Hepatic stellate cell (primary cell): Measurements from ENCODE around the gene GSK3A.

ENCODE experiments used
- DNase-seq: peaks from one replicate; pipeline ENCODE4 v3.0.0; 2011; ENCODE audit warnings: low spot score

Gene GSK3A

DNA sequence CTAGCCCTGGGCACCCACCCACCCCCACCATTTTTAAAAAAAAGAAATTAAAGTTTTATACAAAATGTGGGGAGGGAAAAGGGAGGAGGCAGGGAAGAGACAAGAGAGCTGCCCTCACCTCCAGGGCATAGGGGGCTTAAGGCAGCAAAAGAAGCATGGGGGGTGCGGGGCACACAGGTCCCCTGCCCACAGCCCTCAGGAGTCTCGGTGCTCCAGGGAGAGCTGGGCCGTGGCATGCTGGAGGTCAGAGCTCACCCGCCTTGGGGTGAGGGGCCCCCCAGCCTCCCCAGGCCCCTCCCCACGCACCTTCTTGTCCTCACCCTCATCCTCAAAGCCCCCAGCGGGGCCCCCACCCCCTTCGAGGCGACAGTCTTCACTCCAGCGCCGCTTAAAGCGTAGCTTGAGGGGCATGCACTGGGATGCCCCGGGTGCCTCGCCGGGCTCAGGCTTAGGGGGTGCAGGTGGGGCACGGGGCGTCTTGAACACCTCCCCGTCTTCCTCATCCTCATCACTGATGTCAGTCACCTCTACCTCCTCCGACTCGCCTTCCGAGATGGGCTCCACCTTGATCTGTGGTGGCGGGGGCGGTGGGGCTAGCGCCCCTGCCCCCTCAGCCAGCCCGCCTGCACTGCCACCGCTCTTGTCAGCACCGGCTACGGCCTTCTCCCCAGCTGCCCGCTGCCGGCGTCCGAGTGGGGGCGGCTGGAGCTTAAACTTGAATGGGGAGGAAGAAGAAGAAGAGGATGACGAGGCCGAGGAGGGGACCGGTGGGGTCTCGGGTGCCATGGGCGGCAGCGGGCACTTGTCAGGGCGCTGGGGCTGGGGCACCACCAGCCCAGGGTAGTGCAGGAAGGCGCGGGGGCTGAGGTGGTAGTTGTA lies 6.1 kb upstream of the GSK3A start:
- no peak for DNase-seq

DNA sequence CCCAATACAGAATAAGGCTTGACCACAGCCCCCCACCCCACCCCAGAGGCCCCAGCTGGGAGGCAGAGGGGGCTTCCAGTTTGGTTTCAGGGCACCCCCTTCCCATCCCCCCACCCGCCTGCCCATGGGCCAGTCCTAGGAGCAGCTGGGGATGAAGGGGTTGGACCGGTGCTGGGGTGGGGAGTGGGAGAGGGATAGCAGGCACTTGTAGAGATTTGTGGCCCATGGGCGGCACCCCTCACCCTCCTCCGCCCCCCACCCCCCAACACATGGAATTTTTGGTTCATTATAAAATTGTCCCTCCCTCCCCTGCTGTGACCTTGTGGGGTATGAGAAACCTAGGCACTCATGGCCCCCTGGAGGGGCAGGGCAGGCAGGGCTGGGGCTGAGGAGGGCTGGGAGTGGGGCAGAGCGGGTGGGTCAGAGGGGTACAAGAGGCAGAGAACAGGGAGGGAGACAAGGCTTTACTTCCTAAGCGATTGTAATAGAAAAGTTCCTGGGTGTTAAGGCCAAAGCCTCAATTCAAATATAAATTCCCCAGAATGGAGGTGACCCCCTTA lies 5.3 kb upstream of the GSK3A start:
- DNase-seq = no peak

- no peak for DNase-seq
Measured at GRCh38 chr19:42246922-42247639, 4.7 kb upstream of the GSK3A start.

- peak; percentile 94 for DNase-seq
Measured at GRCh38 chr19:42246143-42246921, 3.9 kb upstream of the GSK3A start.

DNA sequence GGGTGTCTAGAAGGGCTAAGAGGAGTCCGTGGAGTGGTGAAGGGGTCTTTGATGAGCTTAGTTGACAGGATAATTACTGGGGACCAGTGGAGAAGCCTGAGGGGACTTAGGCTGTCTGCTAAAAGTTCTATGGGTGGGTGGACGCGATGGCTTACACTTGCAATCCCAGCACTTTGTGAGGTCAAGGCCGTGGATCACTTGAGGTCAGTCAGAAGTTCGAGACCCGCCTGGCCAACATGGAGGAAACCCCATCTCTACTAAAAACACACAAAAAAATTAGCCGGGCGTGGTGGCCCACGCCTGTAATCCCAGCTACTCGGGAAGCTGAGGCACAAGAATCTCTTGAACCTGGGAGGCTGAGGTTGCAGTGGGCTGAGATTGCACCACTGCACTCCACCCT lies 2.8 kb upstream of the GSK3A start:
- no peak for DNase-seq

- peak; percentile 87 for DNase-seq
Measured at GRCh38 chr19:42244347-42245220, 2.2 kb upstream of the GSK3A start.

DNA sequence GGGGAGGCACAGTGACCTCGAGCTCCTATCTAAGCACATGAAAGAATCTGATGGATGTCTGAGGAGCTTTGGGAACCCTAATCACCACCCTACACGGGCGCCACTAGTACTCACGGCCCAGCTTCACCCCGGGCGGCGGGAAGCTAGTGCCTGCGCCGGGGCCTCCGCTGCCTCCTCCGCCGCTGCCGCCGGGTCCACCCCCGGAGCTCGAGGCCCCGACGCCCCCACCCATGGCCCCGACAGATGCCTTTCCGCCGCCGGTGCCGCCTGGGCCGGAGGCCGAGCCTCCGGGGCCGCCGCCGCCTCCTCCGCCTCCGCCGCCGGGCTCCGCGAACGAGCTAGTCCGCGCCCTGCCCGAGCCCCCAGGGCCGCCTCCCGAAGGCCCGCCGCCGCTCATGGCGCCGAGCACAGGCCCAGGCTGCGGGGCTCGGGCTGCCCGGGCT lies 312 bp downstream of the GSK3A start:
- DNase-seq = no peak

DNA sequence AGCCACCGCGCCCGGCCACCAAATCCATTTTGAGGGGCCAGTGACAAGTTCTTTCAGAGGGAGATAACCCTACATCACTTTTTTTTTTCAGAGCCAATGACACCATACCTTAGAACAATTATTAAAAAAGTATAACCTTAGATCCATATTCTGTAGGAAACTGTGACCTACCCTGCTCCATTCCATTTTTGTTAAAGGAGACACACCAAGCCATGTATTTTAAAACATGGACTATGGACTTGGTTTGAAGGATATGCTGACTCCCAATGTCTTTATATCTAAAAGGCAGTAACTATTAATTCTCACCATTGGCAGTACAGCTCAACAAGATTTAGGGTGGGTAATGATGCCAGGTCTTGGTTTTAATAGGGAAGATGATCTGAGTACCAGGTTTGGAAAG lies 1.1 kb downstream of the GSK3A start:
- DNase-seq = no peak

DNA sequence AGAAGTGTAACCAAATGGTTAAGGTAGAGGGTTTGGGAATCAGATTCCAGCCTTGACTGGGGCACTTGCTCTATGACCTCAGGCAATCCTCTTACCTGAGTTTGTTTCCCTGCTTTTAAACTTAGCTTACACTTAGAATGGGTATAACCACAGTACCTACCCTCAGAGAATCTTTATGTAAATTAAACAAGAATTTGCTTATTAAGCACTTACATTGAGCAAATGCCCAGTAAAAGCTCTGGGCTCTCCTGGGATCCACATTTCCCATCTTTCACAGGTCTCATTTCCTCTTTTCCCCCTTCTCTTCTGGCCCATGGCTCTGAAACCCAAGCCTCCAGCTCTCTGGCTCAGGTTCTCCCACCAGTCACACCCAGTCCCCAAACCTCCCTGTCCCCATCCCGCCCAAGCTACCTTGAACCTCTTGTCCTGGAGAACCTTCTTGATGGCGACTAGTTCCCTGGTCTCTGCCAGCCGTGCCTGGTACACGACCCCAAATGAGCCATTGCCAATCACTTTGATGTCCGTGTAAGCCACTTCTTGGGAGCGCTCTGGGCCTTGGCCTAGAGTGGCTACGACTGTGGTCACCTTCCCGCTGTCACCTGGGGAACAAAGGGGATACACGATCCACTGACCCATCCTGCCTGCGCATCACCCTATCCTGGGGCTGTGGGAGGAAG lies 2.7 kb downstream of the GSK3A start:
- DNase-seq = no peak

- DNase-seq = no peak
Measured at GRCh38 chr19:42235181-42235580, 7.2 kb downstream of the GSK3A start.

DNA sequence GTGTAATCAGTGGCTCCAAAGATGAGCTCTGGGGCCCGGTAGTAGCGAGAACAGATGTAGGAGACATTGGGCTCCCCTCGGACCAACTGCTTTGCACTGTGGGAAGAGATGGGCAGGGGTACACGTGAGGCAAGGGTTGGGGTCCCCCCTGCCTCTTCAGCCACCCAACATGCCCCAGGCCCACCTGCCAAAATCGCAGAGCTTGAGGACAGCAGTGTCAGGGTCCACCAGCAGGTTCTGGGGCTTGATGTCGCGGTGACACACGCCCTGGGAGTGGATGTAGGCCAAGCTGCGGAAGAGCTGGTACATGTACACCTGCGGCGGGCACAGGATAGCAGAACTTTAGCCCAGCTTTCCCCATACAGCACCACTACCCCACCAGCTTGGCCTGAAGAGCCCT lies 8.0 kb downstream of the GSK3A start:
- no peak for DNase-seq

GRCh38 chr19:42233678-42234292 lies 8.6 kb downstream of the GSK3A start:
- DNase-seq = no peak

DNA sequence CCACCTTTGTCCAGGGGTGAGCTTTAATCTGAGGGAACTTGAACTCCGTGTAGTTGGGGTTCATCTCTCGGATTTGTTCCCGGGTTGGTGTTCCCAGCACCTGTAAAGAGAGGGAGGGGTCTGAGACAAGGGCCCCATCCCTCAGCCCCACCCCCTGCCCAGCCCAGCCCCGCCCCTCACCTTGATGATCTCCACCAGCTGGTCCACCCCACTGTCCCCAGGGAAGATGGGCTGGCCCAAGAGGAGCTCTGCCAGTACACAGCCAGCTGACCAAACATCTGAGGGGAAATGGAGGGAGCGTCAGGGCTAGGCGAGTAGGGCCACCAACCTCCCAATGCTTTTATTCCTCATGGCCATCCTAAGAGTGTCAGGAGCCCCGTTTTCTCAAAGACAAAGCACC lies 9.3 kb downstream of the GSK3A start:
- DNase-seq = no peak

GRCh38 chr19:42232435-42232834 lies 10.0 kb downstream of the GSK3A start:
- no peak for DNase-seq

GRCh38 chr19:42230571-42230970 lies 11.8 kb downstream of the GSK3A start:
- no peak for DNase-seq

- DNase-seq = no peak
Measured at GRCh38 chr19:42229855-42230351, 12.5 kb downstream of the GSK3A start.

DNA sequence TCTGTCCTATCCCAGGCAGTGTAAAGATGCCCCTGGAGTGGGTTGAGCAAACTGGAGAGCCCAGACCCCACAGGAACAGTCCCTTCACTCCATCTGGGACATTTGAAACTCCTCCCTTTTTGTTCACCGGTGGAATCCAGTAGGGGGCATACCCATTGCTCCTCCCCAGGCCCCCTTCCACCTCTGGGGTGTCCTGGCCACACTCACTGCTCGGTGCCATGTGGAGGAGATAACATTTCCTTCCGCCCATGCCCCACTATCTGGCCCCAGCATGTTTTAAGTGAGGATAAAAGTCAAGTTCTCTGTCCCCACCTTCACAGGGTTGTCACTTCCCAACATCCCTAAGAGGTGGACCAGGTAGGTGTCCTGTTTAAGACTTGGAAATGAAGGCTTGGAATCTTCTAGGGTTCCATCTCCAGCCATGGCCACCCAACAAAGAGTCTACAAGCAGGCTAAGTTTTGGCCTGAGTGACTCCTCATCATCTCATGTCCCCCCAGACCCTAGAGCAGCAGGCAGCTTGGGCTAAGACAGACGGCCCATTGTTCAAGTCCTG lies 13.0 kb downstream of the GSK3A start:
- DNase-seq = no peak

- DNase-seq = no peak
Measured at GRCh38 chr19:42228641-42229040, 13.8 kb downstream of the GSK3A start.

DNA sequence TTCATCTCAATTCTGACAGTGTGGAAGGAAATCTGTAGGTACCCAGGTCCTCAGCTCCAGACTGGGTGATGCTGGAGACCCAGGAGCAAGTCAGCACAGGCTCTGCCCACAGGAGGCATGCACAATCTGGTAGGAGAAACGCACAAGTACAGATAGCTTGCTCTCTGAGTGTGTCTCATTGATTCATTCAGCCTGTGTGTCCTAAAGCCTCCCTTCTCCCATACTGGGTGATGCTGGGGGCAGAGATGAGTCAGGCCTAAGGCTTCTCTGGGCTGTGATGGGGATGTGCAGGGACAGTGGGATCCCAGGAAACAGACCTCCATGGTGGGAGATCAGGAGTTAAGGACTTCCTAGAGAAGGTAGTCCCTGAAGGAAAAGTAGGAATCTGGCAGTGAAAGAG lies 15.5 kb downstream of the GSK3A start:
- DNase-seq = no peak
